ENCODE results near the gene FOXP4. TPM values are rescaled to one million over a fixed set of nuclear protein-coding genes. Genes with fewer than 3 reads are reported as not detected.

The FOXP4 gene
- total RNA-seq, 1 experiment from 2014 or later: 3.1 TPM

DNA sequence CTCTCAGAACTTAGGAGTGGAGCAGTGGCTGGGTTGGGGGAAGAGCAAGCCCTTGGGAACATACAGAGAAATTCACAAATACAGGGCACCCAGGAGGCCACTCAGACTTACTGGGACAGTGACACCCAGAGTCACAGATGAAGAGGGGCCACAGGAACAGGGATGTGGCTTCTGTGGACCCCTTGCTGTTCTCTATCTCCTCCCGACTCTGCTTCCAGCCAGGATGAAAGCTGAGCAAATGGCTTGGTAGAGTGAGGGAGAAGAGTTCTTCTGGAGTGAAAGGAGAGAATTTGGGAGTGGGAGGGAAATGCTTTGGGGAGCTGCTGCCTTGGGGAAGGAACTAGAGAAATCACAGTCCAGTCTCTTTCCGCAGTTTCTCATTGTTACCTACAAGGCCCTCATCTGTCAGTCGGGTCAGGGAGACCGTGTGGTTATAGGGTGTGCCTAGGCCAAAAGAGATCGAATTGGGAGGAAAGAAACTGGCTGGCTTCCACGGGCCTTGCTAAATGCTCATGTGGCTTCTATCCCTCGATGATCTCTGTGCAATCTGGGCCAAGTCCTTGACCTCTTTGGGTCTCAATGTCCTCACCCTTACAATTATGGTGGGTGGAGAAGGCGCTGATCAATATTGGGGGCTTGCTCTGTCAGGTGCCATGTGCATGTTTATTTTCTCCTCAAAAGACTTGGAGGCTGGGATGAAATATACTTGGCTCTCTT is 17.0 kb downstream of the FOXP4 start:
- DNase-seq (ENCODE audit: low read depth): no peak

DNA sequence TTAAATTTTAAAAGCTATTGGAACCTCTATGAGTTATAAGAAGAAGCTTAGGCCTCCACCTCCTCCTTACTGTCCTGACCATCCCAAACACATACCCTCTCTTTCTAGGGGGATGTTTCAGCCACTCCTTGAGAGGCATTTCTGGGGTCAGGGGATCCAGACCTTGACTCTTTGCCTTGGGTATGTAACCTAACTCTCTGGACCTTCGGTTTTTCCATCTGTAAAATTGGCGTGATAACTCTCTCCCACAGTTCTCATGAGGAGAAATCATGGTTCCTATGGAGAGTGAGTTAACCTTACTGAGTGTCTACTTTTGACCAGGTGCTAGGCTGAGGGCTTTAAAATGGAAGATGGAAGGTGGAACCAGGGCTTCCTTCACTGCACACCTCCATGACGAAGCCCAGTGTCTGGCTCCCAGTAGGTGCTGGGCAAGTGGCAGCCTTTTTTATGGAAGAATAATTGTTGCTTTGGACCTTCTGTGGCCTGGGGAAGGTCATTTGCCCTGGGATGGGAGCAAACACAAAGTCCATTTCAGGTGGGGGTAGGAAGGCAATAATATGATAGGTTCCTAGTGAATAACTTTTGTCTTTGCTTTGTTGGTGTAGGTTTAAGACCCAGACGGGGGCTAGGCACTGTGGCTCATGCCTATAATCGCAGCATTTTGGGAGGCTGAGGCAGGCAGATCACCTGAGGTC is 18.4 kb downstream of the FOXP4 start:
- no peak for DNase-seq (ENCODE audit: low read depth)

DNA sequence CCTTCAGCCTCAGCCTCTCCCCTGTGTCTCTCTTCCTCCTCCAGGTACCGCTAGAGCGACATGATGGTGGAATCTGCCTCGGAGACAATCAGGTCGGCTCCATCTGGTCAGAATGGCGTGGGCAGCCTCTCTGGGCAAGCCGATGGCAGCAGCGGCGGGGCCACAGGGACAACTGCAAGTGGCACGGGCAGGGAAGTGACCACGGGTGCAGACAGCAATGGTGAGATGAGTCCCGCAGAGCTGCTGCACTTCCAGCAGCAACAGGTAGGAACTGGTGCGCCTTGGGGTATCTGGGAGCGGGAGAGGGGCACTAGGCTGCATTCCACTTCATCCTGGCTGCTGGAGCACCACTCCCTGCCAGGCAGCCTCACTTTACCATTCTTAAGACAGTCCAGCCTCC is 19.5 kb downstream of the FOXP4 start:
- no peak for DNase-seq (ENCODE audit: low read depth)

DNA sequence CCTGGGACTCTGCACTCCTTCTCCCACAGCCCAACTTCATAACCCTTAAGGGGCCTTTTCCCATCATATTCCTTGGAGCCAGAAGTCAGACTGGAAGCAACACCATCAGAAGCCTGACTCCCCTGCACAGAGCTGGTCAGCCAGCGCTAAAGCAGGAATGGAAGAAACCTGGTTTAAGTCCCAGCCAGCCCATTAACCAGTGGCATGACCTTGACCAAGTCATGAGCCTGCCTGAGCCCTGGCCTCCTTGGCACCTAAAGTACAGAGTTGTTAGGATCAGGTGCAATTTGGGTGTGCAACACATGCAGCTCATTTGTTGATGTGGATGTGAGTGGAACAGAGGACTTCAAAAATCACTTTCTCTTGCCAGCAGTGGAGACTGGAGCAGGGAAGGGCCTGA is 20.8 kb downstream of the FOXP4 start:
- DNase-seq (ENCODE audit: low read depth): no peak

DNA sequence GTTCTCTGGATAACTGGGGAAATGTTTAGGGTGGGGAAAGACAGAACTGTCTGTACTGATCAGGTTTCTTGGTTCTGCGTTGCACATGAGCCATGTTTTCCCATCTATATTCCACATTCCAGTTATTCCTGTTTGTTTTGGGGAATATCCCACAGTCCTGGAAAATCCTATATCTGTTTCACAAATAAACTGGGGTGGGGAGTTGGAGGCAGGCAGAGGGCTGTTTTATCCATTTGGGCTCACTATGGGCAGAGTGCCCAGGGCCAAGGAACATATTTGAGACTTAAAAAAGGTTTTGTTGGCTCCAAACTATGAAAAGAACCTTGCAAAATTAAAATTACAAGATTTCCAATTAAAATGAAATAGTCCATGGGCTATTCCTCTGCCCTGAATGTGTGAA is 21.5 kb downstream of the FOXP4 start:
- DNase-seq (ENCODE audit: low read depth): no peak

DNA sequence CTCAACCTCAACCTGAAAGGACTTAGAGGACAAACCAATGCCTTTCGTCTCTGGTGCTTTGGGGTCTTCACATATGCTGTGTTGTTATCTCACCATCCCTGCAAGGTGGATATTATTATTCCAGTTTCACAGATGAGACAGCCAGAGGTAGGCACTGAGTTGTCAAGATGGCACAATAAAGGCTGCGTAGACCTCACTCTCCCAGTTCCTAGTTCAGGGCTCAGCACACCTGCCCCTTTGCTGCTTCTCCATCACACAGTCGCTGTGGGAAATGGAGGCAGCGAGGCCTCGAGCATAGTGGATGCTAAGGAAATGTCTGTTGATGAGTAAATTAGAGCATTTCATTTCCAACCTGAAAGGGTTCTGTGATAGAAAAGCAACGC is 22.0 kb downstream of the FOXP4 start:
- no peak for DNase-seq (ENCODE audit: low read depth)

DNA sequence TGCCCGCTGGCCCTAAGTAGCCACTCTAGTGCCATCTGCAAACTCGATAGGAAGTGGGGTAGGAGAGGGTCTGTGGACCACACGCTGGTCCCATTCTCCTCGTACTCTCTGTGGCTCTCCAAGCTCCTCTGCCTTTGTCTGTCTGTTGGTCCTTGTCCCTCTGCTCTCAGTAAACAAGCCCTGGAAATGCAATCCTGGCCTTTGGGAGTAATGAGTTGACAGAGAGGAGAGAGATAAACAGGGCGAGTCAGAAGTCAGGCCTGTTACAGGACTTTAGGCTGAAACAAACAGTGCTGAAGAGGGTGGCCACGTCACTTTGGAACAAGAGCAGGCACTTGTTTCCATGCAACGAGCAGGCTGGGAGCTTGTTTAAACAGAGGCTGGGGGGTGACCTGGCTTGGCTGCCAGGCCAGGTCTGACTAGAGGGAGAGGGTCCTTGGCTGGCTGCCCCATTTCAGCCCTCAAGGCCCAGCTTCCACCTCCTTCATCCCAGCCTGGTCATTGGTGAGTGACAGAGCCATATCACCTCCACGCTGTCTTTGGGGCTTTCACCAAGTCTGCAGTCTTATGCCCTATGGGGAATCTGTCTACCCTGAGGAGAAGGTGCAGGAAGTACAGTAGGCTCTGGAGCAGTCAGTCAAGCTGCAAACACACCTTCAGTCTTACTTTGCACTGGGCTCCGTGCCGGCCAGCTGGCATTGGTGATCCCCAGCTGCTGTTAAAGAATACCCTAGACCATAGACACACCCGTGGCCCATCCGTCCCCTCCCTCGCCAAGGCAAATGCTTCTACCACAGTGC is 22.6 kb downstream of the FOXP4 start:
- no peak for DNase-seq (ENCODE audit: low read depth)

DNA sequence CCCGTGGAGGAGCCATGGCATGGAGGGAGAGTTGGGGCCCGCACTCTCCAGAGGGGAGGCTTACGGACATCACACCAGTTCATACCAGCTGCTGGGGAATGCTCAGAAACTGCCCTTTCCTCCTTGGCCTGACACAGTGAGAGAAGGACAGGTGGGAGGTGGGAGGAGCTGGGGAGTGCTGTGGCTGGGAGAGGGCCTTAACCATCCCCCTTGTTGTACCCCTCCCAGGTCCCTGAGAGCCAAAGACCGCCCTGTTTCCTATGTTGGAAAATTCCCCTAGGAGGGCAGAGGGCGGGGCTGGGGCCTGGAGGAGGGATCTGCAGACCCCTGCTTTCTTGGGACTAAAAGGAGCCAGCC is 24.1 kb downstream of the FOXP4 start:
- no peak for DNase-seq (ENCODE audit: low read depth)

DNA sequence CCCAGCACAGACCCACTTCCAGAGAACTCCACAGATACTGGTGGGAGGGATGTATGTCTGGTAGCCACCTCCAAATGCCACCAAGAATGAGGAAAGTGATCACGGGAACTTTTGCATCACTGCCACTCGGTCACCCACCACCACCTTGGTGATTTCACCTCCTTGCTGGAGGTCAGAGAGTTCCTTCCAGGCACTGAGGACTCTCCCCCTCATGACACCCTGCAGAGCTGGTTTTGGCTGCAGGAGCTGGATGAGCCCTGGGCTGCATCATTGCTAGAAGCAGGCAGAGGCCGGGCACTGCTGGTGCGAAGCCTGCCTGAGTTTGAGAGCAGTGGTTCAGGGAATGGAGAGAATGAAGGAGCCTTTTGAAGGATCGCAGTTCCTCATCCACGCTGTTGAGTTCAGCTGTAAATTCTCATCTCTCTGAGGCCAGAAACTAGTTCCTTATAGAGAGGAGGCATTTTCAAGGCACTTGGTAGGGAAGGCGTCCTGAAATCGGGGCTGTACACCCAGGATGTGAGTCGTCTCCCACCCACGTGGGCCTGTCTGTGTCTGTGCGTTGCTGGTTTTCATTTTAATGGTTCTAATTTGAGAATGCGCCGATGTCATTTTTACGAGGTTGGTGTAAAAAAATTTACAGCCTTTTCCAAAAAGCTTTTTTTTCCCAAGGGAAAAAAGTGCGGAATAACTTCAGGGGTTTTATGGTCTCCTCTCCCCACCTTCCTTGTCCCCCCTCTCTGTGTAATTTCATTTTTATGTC is 25.0 kb downstream of the FOXP4 start:
- DNase-seq (ENCODE audit: low read depth): no peak

DNA sequence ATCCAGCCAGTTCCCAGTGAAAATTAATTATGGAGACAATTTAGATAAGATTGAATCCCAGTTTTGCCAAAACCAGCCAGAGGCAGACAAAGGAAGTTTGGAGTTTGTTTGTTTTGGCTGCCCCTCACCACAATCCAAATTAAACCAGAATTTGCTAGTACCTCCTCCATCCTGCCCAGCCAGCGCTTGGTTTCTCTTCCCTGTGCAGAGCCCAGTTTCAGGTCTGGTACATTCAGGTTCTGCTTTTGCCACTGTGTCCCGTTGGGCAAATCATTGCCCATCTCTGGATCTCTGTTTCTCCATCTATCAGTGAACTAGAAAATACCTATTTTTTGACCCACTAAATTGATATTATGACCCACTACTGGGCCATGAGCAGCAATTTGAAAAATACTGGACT is 26.4 kb downstream of the FOXP4 start:
- DNase-seq (ENCODE audit: low read depth): no peak

DNA sequence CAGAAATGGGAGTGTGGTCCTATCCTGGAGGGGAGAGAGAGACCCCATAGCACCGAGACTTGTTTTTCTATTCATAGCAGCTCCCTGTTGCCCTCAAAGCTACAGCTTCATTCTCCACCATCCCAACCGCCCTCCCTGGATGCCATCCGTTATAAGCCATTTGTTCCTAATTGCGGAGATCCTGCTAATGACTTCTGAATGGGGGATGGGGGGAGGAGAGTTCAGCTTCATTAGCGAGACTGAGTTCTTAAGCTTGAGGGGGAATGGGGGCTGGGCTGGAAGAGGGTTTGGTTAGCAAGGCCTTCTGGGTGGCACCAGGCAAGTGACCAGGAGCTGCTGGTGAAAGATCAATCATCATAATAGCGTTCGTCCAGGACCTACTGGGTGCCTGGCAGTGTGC is 27.1 kb downstream of the FOXP4 start:
- no peak for DNase-seq (ENCODE audit: low read depth)

DNA sequence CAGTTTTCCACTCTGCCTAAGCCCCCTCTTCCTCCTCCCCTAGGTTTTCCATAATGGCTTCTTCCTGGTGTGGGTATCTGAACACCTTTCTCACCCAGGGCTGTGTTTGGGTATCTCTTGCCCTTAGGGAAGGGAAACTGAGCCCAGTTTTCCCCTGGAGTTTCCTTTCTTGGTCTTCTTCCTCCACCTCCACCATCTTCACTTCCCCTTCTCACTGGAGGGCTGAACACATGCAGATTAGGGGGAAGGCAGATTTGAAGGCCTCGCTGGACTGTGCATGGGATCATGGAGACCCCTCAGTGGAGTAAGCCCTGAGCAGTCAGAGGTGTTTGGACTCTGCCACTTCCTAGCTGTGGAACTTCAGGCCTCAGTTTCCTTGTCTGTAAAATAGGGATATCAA is 27.8 kb downstream of the FOXP4 start:
- no peak for DNase-seq (ENCODE audit: low read depth)

DNA sequence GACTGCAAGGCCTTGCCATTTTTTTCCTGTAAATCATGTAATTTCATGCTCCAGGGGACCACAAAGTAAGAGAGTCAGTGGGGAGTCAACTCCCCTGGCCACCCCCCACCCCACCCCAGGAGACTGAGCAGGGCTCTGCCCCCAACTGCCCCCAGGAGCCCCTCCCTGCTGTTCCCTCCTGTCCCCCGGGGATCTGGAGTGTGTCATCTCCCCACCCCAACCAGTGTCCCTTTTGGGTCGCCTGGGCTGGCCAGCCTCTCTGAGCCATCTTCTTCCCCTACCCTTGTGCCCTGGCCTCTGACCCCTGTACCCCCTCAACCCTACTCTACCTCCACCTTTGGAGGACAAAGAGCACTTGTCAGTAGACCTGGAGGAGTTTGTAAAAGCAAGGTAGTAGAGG is 29.4 kb downstream of the FOXP4 start:
- DNase-seq (ENCODE audit: low read depth): no peak

DNA sequence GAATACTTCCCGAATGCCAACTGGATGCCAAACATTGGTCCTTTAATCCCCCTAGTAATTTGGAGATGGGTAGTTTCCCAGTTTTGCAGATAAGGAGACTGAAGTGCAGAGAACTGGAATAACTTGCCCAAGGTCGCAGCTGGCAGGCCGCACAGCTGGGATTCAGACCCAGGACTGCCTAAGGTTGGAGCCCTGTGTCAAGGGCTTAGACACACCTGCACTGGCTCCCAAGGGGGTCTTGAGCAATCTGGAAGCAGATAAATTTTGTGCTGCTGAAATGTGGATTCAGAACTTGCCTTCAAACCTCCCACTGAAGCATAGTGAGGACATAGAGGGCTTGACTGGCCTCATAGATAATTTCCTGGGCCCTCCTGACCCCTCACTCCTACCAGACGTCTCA is 30.5 kb downstream of the FOXP4 start:
- DNase-seq (ENCODE audit: low read depth): no peak

DNA sequence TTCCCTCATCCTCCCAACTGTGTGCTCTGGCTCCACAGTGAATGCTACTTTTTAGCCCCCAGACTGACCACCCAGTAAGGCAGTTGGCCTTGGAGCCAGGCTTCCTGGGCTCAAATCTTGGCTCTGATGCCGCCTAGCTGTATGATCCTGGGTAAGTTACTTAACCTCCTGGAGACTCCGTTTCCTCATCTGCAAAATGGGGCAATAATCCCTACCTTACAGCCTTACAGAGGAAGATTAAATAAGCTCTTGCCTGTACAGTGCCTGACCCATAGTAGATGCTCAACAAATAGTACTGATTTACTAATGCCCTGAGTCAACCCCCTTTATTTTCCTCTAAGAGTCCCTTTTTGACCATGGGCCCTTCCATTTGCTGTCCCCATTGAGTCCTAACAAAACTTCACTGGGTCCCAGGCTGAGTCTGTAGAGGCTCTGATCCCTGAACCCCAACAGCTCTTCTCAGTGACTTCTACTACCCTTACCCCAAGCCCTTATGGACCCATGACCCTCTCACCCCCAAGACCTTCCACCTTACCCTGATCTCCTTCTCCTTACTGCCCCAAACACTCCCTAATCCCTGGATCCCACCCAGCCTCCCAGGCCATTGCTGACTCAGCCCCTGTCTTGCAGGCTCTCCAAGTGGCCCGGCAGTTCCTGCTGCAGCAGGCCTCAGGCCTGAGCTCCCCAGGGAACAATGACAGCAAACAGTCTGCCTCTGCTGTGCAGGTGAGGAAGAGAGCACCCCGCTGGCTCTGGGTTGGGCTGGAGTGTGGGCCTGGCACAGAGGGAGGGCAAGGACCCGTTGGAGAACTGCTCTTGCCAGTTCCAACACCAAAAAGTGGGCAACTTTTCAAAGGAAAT is 31.4 kb downstream of the FOXP4 start:
- DNase-seq (ENCODE audit: low read depth): peak; percentile 67

DNA sequence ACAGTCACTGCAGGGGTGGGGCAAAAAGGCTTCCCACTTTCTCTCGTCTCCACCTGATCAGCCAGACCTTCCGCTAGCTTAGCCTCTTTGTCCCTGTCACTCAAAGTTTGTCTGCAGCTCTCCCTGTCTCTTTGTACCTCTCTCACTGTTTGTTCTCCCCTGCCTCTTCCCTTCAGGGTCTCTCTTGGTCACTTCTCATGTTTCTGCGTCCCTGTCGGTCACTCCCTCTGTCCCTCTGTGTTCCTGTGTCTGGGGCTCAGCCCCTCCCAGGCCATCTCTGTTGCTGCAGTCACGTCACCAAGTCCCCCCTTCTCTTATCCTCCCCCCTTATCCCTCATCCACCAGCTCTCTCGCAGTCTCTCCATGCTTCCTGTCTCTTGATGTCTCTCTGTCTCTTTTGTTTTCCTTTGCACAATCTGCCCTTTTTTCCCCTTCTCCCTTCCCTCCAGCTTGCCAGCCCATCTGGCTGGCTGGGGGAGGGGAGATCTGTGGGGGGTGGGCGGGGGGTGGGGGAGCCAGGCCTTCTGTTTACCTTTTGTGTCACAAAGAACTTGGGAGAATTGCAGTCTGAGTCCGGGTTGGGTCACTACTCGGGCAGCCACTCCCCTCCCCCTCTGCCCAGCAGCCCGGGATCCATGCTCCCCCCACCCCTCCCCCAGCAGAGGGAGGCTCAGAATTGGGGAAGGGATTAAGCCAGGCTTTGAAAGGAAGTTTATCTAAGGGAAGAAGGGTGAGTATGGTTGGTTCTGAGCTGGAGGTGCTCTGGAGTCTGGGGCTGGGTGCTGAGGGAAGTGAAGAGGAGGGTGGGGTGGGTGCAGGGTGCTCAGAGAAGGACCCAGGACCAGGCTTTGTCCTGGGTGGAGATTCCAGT is 32.3 kb downstream of the FOXP4 start:
- peak; percentile 21 for DNase-seq (ENCODE audit: low read depth)

DNA sequence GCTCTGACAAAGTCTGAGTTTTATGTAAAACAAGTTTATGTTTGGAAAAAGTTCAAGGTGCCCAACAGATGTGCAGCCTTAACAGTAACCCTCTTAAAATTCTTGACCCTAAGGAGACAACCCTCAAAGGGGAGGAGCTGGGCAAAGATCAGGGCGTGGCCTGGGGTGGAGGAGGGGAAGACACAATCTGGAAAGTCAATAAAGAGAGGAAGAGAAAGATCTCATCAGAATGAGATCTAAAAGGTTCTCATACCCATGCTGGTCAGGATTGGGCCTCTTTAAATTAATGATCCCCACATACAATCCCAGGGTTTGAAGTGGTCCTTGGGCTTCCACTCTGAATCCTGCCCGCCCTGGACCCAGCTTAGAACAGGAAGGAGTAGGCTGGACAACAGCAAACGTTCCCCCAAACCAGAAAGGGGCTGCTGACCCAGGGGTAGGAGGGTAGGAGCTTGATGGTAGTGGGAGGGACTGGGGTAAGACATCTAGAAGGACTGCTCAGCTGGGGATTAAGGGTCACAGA is 33.0 kb downstream of the FOXP4 start:
- peak; percentile 32 for DNase-seq (ENCODE audit: low read depth)

DNA sequence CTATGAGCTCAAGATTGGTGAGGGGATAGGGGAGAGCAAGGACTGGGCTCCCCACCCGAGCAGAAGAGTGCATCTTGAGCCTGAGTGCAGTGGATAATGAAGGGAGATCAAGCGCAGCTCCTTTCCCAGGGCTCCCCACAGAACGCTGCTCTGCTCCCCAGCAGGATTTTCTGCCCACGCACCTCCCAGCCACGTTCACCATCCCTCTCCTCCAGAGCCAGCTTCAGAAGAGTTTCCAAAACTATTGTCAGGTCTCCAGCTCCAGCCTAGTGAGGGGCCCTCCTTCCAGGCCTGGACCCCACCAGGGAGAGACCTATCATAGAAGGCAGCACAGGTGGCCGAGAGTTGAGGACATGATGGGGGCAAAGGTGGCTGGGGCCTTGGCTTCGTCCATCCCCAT is 34.5 kb downstream of the FOXP4 start:
- no peak for DNase-seq (ENCODE audit: low read depth)

DNA sequence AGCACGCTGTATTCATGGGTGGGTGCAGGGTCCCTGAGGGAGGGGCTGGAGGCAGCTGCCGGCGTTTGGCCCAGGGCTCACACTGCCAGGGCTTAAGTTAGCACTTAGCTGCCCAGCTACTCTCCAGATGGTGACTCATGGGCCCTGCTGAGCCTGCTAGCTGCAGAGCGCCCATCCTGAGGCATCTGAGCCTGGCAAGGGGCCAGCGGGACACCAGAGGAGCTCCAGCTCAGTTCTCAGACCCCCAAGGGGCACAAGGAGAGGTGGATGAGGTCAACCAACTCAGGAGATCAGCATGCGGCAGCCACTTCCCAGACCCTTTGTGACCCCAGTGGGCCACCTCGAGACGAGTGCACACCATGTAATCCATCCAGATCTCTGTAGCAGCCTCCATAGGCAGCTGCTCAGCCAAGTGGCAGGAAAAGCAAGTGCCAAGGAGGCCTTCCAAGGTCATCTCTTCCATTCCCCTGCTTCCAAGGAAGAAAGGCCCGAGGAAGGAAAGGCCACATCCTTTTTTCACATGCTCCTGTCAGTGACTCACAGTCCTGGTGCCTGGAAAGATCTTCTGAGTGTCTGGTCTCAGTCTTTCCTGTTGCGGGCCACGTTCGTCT is 35.3 kb downstream of the FOXP4 start:
- DNase-seq (ENCODE audit: low read depth): peak; percentile 100

DNA sequence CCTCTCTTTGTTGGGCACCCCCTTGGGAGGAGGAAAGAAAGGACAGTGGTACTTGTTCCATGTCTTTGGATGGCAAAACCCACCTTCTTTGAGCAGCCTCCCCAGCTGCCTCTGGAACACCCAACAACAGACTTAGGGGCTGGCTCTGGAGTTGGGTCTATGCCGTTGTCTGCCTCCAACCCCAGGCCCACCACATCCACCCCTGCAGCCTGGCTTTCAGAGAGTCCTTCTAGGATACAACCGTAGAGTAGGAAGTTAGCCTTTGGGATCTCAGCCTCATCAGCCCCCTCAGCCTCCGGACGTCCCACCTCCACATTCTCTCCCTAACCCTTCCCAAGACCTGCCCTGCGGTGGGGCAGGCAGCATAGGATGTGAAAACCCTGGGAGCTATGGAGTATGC is 36.4 kb downstream of the FOXP4 start:
- DNase-seq (ENCODE audit: low read depth): no peak

All from RPMI7951 (cell line).